ENCODE data around the gene FUNDC2. TPM values are rescaled to one million over a fixed set of nuclear protein-coding genes. Genes with fewer than 3 reads are reported as not detected.

Gene FUNDC2
- polyA plus RNA-seq, 1 donor (not counting 4 experiments of a cell fraction or from before 2014, with no cell fraction given) = 98.1 TPM

- Histone ChIP-seq H3K4me3 (ENCODE audit: control insufficient read depth in 2 of 3, extremely low read depth in 1 of 3, insufficient read depth in 2 of 3, low read depth in 1 of 3, low read length in 3 of 3) (no peak within 1 kb of the TSS), H3K79me2 (ENCODE audit: control insufficient read depth, insufficient read depth, low read length) (no peaks in the 10 kb centered on the region), H3K27me3 (ENCODE audit: control insufficient read depth, extremely low read depth, insufficient read depth, low read length) (no peaks in the 10 kb centered on the region), H4K20me1 (ENCODE audit: control insufficient read depth, extremely low read depth, insufficient read depth, low read length) (no peaks in the 10 kb centered on the region), H3K4me2 (ENCODE audit: control insufficient read depth, extremely low read depth, insufficient read depth, low read depth, low read length) (no peak within 1 kb of the TSS), H3K4me1 (ENCODE audit: control insufficient read depth, extremely low read depth, insufficient read depth, low read length) (no peaks in the 10 kb centered on the region), H3K9ac (ENCODE audit: control insufficient read depth, extremely low read depth, insufficient read depth, low read length) (no peak within 1 kb of the TSS), H3K9me3 (ENCODE audit: control insufficient read depth, low read depth, low read length) (no peaks in the 10 kb centered on the region), H3K9me1 (ENCODE audit: control insufficient read depth, extremely low read depth, insufficient read depth, low read length) (no peaks in the 10 kb centered on the region), H3K36me3 (ENCODE audit: control insufficient read depth in 2 of 2, extremely low read depth in 1 of 2, insufficient read depth in 2 of 2, low read length in 2 of 2) (no peaks in the 10 kb centered on the region), H3K27ac (ENCODE audit: control insufficient read depth, insufficient read depth, low read length) (no peak within 1 kb of the TSS), H2AFZ (ENCODE audit: control insufficient read depth, low read length) (no peak within 1 kb of the TSS)
- no peak for TF ChIP-seq EZH2 (IDR thresholded peaks at IDR 0.05; ENCODE audit: low read length)
- no peak for TF ChIP-seq CTCF (optimal IDR thresholded peaks at IDR 0.05 in 1 of 3, IDR thresholded peaks at IDR 0.05 in 1 of 3, conservative IDR thresholded peaks at IDR 0.05 in 1 of 3; ENCODE audit: extremely low read depth in 1 of 3, insufficient read depth in 2 of 3, low read length in 3 of 3)
- no peak for FAIRE-seq
- DNase-seq (ENCODE audit: low read depth, low spot score) = no peak
- dilution Hi-C loops (cut with MboI; ENCODE audit: extremely low pct_ligation_motif_present, low sequenced_read_pairs) = no loop called here
Observed at GRCh38 chrX:155022585-155022984, 4.1 kb upstream of the FUNDC2 start, which contains the start of gene F8. Gene F8, minus strand, starts transcription at chrX:155022723. Its CDS starts 171 bp downstream, at chrX:155022552.

GRCh38 chrX:155023907-155024833, 2.5 kb upstream of the FUNDC2 start:
- Histone ChIP-seq H3K4me2 (ENCODE audit: control insufficient read depth, extremely low read depth, insufficient read depth, low read depth, low read length) (no peak overlapping the region), H3K4me1 (ENCODE audit: control insufficient read depth, extremely low read depth, insufficient read depth, low read length) (peaks cover 5% of the 10 kb centered on the region), H4K20me1 (ENCODE audit: control insufficient read depth, extremely low read depth, insufficient read depth, low read length) (no peaks in the 10 kb centered on the region), H3K4me3 (ENCODE audit: control insufficient read depth in 2 of 3, extremely low read depth in 1 of 3, insufficient read depth in 2 of 3, low read depth in 1 of 3, low read length in 3 of 3) (no peak overlapping the region), H3K9me1 (ENCODE audit: control insufficient read depth, extremely low read depth, insufficient read depth, low read length) (no peaks in the 10 kb centered on the region), H3K36me3 (ENCODE audit: control insufficient read depth in 2 of 2, extremely low read depth in 1 of 2, insufficient read depth in 2 of 2, low read length in 2 of 2) (no peaks in the 10 kb centered on the region), H3K79me2 (ENCODE audit: control insufficient read depth, insufficient read depth, low read length) (peaks cover 7% of the 10 kb centered on the region), H3K9ac (ENCODE audit: control insufficient read depth, extremely low read depth, insufficient read depth, low read length) (no peak overlapping the region), H3K9me3 (ENCODE audit: control insufficient read depth, low read depth, low read length) (no peaks in the 10 kb centered on the region), H2AFZ (ENCODE audit: control insufficient read depth, low read length) (no peak overlapping the region), H3K27ac (ENCODE audit: control insufficient read depth, insufficient read depth, low read length) (no peak overlapping the region), H3K27me3 (ENCODE audit: control insufficient read depth, extremely low read depth, insufficient read depth, low read length) (no peaks in the 10 kb centered on the region)
- TF ChIP-seq EZH2 (IDR thresholded peaks at IDR 0.05; ENCODE audit: low read length) (no peak), CTCF (optimal IDR thresholded peaks at IDR 0.05 in 1 of 3, IDR thresholded peaks at IDR 0.05 in 1 of 3, conservative IDR thresholded peaks at IDR 0.05 in 1 of 3; ENCODE audit: extremely low read depth in 1 of 3, insufficient read depth in 2 of 3, low read length in 3 of 3) (no peak)
- no peak for FAIRE-seq
- no peak for DNase-seq (ENCODE audit: low read depth, low spot score)
- dilution Hi-C loops (cut with MboI; ENCODE audit: extremely low pct_ligation_motif_present, low sequenced_read_pairs) = no loop called here

All from keratinocyte (primary cell).